ENCODE data around the gene SCPEP1.

The SCPEP1 gene

DNA sequence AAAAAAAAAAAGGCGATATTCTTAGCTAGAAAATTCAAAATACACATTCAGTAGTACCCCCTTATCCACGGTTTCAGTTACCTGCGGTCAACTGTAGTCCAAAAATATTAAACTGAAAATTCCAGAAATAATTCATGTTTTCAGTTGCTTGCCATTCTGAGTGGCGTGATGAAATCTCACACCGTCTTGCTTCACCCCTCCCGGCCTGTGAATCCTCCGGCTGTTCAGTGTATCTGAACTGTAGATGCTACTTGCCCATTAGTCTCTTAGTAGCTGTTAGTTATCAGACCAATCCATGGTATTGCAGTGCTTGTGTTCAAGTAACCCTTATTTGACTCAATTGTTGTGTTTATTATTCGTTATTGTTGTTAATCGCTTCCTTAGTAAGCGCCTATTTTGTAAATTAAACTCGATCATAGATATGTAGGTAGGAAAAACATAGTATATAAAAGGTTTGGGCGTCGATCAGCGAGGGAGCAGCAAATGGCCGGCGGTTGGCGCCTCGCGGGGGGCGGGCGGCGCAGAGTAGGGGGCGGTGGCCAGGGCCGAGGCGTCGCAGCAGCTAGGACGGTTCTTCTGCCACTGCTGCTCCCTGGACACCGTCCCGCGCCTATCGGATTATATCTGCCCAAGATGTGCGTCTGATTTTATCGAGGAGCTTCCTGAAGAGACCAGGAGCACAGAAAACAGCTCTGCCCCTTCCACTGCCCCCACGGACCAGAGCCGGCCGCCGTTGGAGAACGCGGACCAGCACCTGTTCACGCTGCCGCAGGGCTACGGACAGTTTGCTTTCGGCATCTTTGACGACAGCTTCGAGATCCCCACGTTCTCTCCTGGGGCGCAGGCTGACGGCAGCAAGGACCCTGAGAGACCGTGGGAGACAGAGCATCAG, 67.3 kb downstream of the SCPEP1 start:
- peak; percentile 36 for DNase-seq

DNA sequence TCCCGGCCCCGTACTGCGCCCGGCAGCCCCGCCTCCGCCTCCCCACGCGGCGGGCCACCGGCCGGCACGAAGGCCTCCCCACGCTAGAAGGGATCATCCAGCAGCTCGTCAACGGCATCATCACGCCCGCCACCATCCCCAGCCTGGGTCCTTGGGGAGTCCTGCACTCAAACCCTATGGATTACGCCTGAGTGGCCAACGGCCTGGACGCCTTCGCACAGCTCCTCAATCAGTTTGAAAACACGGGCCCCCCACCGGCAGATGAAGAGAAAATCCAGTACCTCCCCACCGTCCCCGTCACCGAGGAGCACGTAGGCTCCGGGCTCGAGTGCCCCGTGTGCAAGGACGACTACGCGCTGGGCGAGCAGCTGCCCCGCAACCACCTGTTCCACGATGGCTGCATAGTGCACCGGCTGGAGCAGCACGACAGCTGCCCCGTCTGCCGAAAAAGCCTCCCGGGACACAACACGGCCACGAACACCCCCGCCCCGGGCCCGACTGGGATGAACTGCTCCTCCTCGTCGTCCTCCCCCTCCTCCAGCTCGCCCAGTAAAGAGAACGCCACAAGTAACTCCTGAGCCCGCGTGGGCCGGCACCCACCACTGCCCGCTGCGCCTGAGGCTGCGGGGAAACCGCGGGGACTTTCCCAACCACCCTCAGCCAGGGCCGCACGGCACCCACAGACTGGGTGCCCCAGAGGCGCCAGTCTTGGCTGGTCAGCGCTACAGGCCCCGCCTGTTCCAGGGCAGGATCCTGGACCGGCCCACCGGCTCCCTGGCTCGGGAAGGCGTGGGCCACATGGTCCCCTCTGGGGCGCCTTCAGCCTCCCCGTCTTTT, 68.2 kb downstream of the SCPEP1 start:
- peak; percentile 87 for DNase-seq

DNA sequence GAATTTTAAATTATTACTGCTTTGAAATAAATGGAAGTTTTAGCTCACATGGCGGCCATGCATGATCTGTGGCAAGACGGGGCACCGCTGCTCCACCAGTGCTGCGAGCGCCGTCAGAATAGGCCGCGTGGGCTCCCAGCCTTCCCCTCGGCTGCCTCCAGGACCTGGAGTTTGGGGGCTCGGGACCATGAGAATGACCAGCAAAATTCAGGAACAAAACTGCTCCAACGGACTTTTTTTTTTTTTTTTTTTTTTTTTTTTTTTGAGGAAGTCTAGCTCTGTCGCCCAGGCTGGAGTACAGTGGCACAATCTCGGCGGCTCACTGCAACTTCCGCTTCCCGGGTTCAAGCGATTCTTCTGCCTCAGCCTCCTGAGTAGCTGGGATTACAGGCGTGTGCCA, 68.8 kb downstream of the SCPEP1 start:
- DNase-seq: peak; percentile 58

DNA sequence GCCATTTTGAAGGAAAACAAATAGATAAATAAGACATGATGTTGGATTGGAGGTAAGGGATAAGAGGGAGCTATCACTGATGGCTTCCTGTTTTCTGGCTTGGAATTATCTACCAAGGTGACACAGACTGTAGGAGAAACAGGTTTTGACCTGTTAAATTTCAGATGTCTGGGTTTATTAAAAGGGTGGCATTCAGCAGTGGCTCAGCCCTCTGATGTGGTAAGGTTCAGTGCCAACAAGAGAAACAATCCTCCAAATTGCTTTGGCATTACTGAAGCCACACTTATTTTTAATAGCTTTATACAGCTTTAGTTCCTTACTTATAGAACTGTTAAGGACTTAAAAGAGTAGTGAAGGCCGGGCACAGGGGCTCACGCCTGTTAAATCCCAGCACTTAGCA, 70.2 kb downstream of the SCPEP1 start:
- no peak for DNase-seq

DNA sequence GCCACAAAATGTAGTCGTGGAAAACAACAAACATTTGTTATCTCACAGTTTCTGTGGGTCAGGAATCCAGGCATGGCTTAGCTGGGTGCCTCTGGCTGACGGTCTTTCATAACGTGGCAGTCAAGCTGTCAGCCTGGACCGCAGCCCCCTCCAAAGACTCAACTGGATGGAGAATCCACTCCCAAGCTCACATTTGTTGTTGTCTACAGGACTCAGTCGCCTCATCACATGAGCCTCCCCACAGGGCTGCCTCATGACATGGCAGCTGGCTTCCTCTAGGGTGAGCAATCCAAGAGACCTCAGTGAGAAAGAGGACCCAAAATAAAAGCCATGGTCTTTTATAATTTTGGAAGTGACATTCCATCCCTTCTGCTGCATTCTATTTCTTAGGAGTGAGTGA, 72.4 kb downstream of the SCPEP1 start:
- peak; percentile 14 for DNase-seq

DNA sequence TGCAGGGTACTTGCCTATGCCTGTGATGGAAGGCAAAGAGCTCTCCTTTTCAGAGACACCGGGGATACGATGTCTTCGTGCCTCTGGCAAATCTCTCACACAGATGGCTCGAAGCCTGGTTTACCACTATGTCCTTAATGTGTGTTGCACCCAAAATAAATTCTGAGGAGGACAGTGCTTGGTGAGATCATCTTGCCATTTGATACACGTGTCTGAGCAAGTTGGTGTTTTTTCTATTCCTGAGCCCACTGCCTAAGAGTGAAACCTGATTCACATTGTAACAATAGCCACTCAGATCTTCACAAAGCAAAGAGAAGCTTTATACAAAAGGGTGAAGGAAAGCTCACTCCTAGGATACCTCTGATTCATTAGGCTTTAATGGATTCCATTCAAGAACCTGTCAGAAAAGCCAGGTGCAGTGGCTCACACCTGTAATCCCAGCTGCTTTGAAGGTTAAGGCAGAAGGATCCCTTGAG, 74.0 kb downstream of the SCPEP1 start:
- DNase-seq: no peak
